Activated B cell treated with CpG ODN at 0.5 μM for 24 hours (primary cell): ENCODE measurements around the gene ACTN1. TPM values are rescaled to one million over a fixed set of nuclear protein-coding genes. Genes with fewer than 3 reads are reported as not detected.
"Not testable (repeated sequence)": the region's sequence is repeated elsewhere in the genome, so short reads cannot be mapped to it uniquely, and the experiment has no call there.

Experiments
- ATAC-seq: fragments of 200-7000 bp; cut with Tn5 transposase; one replicate; pipeline ENCODE4 v1.10.0; 2021; ENCODE audit warnings: low read depth, mild to moderate bottlenecking, moderate library complexity
- CTCF ChIA-PET: fragments of 350-600 bp; sonication (Branson Sonifier 250); formaldehyde crosslinking; loops from one replicate; lab custom pipeline; 2021; ENCODE audit warnings: antibody characterized with exemption; lab: Charles Lee
- POLR2A ChIA-PET: fragments of 350-600 bp; sonication (Branson Sonifier 250); formaldehyde crosslinking; loops from one replicate; lab custom pipeline; 2021; ENCODE audit warnings: antibody characterized with exemption; lab: Charles Lee
- DNase-seq: peaks from one replicate; pipeline ENCODE4 v3.0.0; 2022
- H3K27ac Mint-ChIP-seq: one replicate; pipeline ENCODE4 v1.8.0; 2020; ENCODE audit warnings: mixed read lengths
- H3K27me3 Mint-ChIP-seq: one replicate; pipeline ENCODE4 v1.8.0; 2021; ENCODE audit warnings: mixed read lengths
- H3K36me3 Mint-ChIP-seq: one replicate; pipeline ENCODE4 v1.8.0; 2021; ENCODE audit warnings: low read depth, mixed read lengths
- H3K4me1 Mint-ChIP-seq: one replicate; pipeline ENCODE4 v1.8.0; 2021; ENCODE audit warnings: mixed read lengths
- H3K4me3 Mint-ChIP-seq: one replicate; pipeline ENCODE4 v1.8.0; 2020; ENCODE audit warnings: mild to moderate bottlenecking, mixed read lengths
- H3K9me3 Mint-ChIP-seq: one replicate; pipeline ENCODE4 v1.8.0; 2020; ENCODE audit warnings: mixed read lengths
- intact Hi-C: fragments of 100-400 bp; cut with micrococcal nuclease; formaldehyde crosslinking; loops from one replicate; pipeline ENCODE4 v1.15.1; 2024
- total RNA-seq: library from RNA; stranded (reverse); gene quantifications from 2 replicates; pipeline ENCODE4 v1.2.3, GENCODE V29; 2022
- TF ChIP-seq, protein P1 (sequence below): fragments of 200-600 bp; IDR thresholded peaks from one replicate; pipeline ENCODE4 v1.8.0; 2022; ENCODE audit warnings: antibody characterized with exemption, mild to moderate bottlenecking

ACTN1 gene
- total RNA-seq, 1 donor from 2014 or later: 0.22 TPM

DNA sequence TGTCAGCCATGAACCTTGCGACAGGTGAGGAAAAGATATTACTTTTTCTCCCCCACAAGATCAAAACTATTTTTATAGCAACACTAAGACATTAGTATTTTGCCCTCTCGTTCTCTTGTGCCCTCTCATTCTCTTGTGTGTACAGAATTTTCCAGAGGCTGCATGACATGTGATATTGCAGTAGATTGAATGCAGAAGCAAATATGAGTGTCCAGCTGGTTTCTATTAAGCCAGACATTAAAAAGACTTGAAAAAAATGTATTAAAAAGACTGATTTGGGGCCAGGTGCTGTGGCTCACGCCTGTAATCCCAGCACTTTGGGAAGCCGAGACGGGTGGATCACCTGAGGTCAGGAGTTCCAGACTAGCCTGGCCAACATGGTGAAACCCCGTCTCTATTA, 122.5 kb downstream of the ACTN1 start:
- Mint-ChIP-seq H3K9me3 (peaks cover 2% of the 10 kb centered on the region), H3K36me3 (no peaks in the 10 kb centered on the region), H3K4me3 (no peak overlapping the region), H3K4me1 (no peaks in the 10 kb centered on the region), H3K27me3 (no peaks in the 10 kb centered on the region), H3K27ac (no peak overlapping the region)
- TF ChIP-seq, protein P1, sequence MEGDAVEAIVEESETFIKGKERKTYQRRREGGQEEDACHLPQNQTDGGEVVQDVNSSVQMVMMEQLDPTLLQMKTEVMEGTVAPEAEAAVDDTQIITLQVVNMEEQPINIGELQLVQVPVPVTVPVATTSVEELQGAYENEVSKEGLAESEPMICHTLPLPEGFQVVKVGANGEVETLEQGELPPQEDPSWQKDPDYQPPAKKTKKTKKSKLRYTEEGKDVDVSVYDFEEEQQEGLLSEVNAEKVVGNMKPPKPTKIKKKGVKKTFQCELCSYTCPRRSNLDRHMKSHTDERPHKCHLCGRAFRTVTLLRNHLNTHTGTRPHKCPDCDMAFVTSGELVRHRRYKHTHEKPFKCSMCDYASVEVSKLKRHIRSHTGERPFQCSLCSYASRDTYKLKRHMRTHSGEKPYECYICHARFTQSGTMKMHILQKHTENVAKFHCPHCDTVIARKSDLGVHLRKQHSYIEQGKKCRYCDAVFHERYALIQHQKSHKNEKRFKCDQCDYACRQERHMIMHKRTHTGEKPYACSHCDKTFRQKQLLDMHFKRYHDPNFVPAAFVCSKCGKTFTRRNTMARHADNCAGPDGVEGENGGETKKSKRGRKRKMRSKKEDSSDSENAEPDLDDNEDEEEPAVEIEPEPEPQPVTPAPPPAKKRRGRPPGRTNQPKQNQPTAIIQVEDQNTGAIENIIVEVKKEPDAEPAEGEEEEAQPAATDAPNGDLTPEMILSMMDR: no peak
- ATAC-seq (no peak), DNase-seq (no peak)
- POLR2A ChIA-PET: no interaction called here
- CTCF ChIA-PET: no interaction called here
- intact Hi-C loops: no loop called here

DNA sequence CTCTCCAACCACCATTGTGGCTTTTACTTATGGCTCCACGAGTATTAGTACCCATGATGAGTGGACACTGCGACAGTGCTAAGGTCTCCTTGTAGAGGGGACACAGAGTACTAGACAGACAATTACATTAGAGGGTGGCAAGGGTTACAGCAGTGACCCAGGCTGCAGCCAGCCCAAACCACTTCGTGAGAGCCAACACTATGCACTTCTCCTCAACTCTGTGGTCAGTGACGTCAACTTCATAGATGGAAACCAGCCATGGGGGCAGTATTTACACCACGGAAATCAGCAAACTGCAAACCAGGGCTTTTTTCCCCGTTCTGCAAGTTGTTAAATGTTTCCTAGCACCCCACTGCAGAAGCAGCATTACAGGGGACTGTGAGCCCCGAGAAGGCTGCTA, 124.7 kb downstream of the ACTN1 start:
- POLR2A ChIA-PET: no interaction called here

DNA sequence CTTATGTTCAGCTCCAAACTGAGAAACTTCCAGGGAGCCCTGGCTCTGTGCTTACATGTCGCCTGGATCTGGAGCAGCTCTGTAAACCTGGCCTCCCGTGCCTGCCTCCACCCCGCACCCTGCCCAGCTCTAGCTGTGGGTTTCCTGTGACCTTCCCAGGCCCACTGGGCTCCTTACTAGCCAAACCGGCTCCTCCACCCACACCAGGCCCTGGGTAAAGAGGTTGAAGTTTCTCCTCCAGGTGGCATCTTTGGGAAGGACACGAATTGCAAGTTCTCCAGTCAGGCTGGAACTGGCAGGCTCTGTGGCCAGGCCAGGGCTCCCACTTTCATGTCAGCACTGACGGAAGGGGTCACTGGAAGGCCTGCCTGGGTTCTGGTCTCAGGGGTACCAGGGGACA, 125.4 kb downstream of the ACTN1 start:
- TF ChIP-seq, protein P1: no peak

More for the DNA sequence above, 124.7 kb downstream of the ACTN1 start:
- intact Hi-C loops: no loop called here
- DNase-seq: no peak
- no peak overlapping the region for H3K4me3 Mint-ChIP-seq
- no peaks in the 10 kb centered on the region for H3K27me3 Mint-ChIP-seq
- no peak overlapping the region for H3K27ac Mint-ChIP-seq
- H3K9me3 Mint-ChIP-seq: peaks cover 2% of the 10 kb centered on the region
- H3K4me1 Mint-ChIP-seq: no peaks in the 10 kb centered on the region
- ATAC-seq: no peak
- no peaks in the 10 kb centered on the region for H3K36me3 Mint-ChIP-seq
- CTCF ChIA-PET: no interaction called here
- TF ChIP-seq, protein P1: no peak

DNA sequence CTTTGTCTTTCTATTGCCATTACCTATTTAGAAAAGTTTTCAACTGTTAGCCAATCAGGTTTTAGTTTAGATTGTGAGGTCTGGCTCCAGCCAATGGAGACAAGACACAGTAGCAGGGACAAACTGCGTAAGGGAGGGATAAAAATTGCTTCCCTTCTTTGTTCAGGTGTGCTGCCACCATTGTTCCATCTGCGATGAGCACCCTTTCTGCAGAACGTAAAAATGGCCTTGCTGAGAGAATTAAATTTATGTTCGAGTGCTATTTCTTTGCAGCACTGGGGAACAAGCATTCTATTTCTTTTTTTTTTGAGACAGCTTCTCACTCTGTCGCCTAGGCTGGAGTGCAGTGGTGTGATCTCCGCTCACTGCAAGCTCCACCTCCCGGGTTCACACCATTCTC, 126.6 kb downstream of the ACTN1 start:
- H3K4me1 Mint-ChIP-seq, ATAC-seq, H3K36me3 Mint-ChIP-seq, H3K9me3 Mint-ChIP-seq, DNase-seq, H3K4me3 Mint-ChIP-seq, CTCF ChIA-PET, H3K27me3 Mint-ChIP-seq, POLR2A ChIA-PET, H3K27ac Mint-ChIP-seq, intact Hi-C loops: not testable (repeated sequence)

More for the DNA sequence above, 125.4 kb downstream of the ACTN1 start:
- DNase-seq (no peak), ATAC-seq (no peak)
- no peaks in the 10 kb centered on the region for H3K27me3 Mint-ChIP-seq
- peaks cover 2% of the 10 kb centered on the region for H3K9me3 Mint-ChIP-seq
- CTCF ChIA-PET: interaction anchor here (0.8 kb wide), 1 partner anchor 10 kb away, joined by 5 read pairs; no protein-coding TSS in a partner anchor
- no peak overlapping the region for H3K27ac Mint-ChIP-seq
- no peak overlapping the region for H3K4me3 Mint-ChIP-seq
- H3K4me1 Mint-ChIP-seq: no peaks in the 10 kb centered on the region
- POLR2A ChIA-PET: no interaction called here
- H3K36me3 Mint-ChIP-seq: no peaks in the 10 kb centered on the region
- intact Hi-C loops: no loop called here

DNA sequence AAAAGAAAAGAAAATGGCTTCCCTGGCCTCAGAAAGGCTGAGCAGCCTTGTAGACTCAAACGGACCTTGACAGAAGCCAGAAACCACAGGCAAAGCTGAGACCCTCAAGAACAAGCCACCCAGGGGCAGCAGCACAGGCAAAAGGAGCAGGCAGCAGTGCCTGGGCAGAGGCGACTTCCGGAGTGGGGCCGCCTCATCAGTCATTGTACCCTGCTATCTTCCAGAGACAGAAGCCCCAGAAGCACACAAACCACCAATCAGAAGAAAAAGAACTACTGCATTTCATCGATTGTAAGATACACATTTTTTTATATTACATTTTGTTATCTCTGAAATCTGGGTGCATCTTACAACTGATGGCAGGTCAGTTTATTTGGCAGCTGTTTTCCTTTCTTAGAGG, 128.0 kb downstream of the ACTN1 start:
- TF ChIP-seq, protein P1: no peak
- ATAC-seq: no peak
- no peak overlapping the region for H3K27ac Mint-ChIP-seq
- POLR2A ChIA-PET: no interaction called here
- no peaks in the 10 kb centered on the region for H3K4me1 Mint-ChIP-seq
- H3K4me3 Mint-ChIP-seq: no peak overlapping the region
- no peaks in the 10 kb centered on the region for H3K36me3 Mint-ChIP-seq
- intact Hi-C loops: no loop called here
- no peaks in the 10 kb centered on the region for H3K27me3 Mint-ChIP-seq
- peaks cover 2% of the 10 kb centered on the region for H3K9me3 Mint-ChIP-seq
- no peak for DNase-seq
- CTCF ChIA-PET: no interaction called here

DNA sequence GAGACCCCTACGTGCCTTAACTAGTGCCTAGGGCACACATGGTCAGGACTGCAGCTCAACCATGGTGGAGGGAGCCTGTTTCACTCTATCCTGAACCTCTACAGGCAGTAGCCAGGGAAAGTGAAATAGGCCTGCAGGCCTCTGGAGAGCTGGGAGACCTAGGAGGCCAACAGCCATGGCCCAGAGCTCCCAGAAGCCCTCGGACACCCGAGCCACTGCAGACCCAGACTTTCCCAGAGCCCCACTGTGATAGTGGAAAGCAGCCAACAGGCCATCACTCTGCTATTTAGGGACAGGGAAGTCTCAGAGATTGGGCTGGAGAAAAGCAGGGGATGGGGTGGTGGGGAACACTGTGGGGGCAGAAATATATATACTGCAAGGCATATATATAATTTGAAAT, 129.7 kb downstream of the ACTN1 start:
- CTCF ChIA-PET: no interaction called here
- no peak for ATAC-seq
- DNase-seq: no peak
- H3K4me3 Mint-ChIP-seq: no peak overlapping the region
- no peaks in the 10 kb centered on the region for H3K4me1 Mint-ChIP-seq
- H3K9me3 Mint-ChIP-seq: peaks cover 2% of the 10 kb centered on the region
- H3K27ac Mint-ChIP-seq: no peak overlapping the region
- no peaks in the 10 kb centered on the region for H3K36me3 Mint-ChIP-seq
- POLR2A ChIA-PET: interaction anchor here (0.7 kb wide), 1 partner anchor 260 kb away, joined by 10 read pairs; no protein-coding TSS in a partner anchor
- TF ChIP-seq, protein P1: no peak
- peaks cover 4% of the 10 kb centered on the region for H3K27me3 Mint-ChIP-seq
- intact Hi-C loops: no loop called here
